Astrocyte (in vitro differentiated cells and primary cell): Measurements from ENCODE around the gene NGDN.

Source experiments
- CTCF ChIP-seq: IDR thresholded peaks from 2 replicates; pipeline ENCODE4 v1.5.1; 2011; ENCODE audit warnings: low read depth, mild to moderate bottlenecking, inconsistent platforms, low read length, moderate library complexity; ENCODE audit not compliant: insufficient read depth
- EZH2 ChIP-seq: IDR thresholded peaks from 2 replicates; pipeline ENCODE4 v1.6.1; 2012; ENCODE audit warnings: mild to moderate bottlenecking, low read length, inconsistent platforms; ENCODE audit not compliant: insufficient read depth

- TF ChIP-seq CTCF = no peak
- TF ChIP-seq EZH2 = no peak
Observed at GRCh38 chr14:23454445-23454856, 15.1 kb upstream of the NGDN start.
